Ovary (tissue), 3 donors: ENCODE results near the gene HECW1.
"Not testable (repeated sequence)": the region's sequence is repeated elsewhere in the genome, so short reads cannot be mapped to it uniquely, and the experiment has no call there.

Source experiments
- POLR2A ChIP-seq: fragments of 450-650 bp; IDR thresholded peaks from one replicate; pipeline ENCODE4 v1.6.1; 2017; ENCODE audit warnings: antibody characterized with exemption, mild to moderate bottlenecking, moderate library complexity
- TF ChIP-seq, protein P1 (sequence below), 3 donors: fragments of 450-650 bp in 2 of 3; fragments of 200-600 bp in 1 of 3; IDR thresholded peaks; one replicate each; pipeline versions ENCODE4 v1.5.1 to v1.8.0; 2016 to 2022; ENCODE audit warnings: antibody characterized with exemption in 3 of 3, mild to moderate bottlenecking in 1 of 3
- donor health status: DM: no; HTN: no; CAD: no.

DNA sequence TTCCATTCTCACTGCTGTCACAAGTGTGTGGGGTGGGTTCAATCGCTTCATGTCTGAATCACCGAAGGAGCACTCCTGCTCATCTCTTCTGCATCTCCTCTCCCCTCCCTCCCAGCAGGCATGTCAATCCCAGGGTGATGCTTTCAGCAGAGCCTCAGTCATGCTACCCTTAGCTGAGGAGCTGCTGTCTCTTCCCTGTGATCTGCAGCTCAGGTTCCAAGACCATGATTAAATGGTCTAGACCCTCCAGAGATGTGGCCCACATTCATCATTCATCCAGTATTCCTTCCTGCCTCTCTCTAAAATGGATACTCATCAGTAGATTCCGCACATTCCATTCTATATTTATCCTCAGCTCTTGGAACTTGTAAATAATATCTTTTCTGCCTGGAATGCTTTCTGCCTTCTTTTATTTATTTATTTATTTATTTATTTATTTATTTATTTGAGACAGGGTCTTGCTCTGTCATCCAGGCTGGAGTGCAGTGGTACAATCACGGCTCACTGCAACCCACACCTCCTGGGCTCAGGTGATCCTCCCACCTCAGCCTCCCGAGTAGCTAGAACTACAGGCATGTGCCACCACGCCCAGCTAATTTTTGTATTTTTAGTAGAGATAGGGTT is 24.8 kb downstream of the HECW1 start:
- TF ChIP-seq, protein P1, sequence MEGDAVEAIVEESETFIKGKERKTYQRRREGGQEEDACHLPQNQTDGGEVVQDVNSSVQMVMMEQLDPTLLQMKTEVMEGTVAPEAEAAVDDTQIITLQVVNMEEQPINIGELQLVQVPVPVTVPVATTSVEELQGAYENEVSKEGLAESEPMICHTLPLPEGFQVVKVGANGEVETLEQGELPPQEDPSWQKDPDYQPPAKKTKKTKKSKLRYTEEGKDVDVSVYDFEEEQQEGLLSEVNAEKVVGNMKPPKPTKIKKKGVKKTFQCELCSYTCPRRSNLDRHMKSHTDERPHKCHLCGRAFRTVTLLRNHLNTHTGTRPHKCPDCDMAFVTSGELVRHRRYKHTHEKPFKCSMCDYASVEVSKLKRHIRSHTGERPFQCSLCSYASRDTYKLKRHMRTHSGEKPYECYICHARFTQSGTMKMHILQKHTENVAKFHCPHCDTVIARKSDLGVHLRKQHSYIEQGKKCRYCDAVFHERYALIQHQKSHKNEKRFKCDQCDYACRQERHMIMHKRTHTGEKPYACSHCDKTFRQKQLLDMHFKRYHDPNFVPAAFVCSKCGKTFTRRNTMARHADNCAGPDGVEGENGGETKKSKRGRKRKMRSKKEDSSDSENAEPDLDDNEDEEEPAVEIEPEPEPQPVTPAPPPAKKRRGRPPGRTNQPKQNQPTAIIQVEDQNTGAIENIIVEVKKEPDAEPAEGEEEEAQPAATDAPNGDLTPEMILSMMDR (IDR thresholded peaks at IDR 0.05) = not testable (repeated sequence)
- not testable (repeated sequence) for TF ChIP-seq POLR2A
